HG03097 (cell line): ENCODE results near the gene MMAB.

Experiments used
- ATAC-seq: cut with Tn5 transposase; IDR thresholded peaks from one replicate; pipeline ENCODE4 v1.9.1; 2021; ENCODE audit not compliant: unreplicated experiment, low FRiP score

Gene MMAB

DNA sequence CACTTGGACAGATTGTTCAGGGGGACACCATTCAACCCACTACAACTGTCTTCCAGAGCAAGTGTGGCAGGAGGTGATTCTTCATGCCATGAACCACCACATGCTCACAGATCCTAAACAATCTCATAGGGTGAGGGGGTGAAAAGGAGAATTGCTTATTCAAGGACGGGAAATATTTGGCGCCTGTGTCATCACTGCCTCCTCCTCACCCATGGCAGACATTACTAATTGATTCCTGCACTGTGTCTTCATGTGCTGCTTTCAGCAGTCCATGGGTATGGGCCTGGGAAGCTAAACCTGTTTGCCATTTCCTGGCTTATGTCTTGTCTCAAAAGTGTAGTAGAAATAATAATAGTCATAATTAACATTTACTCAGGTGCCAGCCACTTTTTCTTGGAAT lies 31.3 kb downstream of the MMAB start:
- no peak for ATAC-seq

DNA sequence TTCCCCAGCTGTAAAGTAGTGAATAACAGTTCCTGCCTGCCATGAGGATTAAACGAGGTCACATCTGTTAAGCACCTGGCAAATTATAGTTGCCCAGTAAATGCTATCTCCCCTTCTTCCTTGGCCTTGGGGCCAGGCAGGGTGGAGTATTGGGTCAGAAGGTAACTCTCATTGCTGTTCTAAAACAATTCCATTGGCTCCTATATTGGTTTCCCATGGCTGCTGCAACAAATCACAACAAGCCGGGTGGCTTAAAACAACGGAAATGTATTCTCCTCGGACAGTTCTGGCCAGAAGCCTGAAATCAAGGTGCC lies 31.9 kb downstream of the MMAB start:
- ATAC-seq, result no peak

DNA sequence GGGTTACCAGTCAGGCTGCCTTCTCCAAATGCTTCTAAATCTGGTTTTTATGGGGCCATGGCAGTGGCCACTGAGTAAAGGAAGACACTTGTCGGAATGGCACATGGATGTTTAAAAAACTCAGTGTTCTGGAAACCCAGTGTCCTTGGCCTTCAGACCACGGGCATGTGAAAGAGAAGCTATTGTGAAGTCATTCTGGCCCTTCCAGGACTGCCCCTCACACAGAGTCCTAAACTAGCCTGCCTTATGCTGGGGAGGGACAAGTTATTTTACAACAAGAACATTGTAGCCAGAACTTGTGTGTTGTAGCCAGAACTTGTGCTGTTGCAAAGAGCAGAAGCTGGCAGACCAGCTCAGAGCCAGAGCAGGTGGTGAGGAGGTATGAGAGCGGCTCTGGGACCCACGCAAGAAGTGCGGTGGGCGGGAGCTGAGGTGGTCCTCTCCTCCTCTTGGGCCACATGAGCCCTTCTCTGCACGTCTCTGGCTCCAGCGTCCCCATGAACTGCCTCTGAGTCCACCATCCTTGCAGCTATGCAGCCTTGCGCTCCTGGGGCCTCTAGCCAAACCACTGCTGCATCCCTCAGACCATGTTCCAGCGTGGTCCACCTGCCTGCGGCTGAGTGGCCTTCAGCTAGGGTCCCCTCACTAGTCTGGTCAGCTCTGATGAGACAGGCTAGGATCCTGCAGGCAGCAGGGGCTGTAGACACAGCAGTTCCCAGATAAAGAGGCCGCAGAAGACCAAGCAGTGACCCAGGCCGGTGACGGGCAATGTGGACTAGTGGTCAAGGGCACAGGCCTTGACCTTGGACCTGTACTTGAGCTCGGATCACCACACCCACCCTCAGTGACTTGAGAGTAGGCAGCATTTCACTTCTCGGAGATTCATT lies 32.5 kb downstream of the MMAB start:
- no peak for ATAC-seq

DNA sequence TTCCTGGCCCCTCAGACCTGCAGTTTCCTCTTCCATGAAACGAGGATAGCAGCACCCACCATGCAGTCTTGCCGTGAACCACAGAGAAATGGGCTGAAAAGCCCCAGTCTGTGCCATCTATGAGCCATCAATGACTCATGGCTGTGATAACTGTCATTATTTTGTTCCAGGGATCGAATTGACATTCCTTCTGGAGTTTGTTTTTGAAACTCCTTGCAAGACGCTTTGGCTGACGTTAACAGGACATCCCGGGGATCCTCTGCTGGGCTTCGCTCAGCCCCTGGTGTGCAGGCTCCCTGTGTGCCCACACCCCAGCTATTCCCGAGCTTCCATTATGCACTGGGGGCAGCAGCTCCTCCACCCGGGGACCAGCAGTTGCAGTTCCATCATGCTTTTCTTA lies 33.8 kb downstream of the MMAB start:
- no peak for ATAC-seq

DNA sequence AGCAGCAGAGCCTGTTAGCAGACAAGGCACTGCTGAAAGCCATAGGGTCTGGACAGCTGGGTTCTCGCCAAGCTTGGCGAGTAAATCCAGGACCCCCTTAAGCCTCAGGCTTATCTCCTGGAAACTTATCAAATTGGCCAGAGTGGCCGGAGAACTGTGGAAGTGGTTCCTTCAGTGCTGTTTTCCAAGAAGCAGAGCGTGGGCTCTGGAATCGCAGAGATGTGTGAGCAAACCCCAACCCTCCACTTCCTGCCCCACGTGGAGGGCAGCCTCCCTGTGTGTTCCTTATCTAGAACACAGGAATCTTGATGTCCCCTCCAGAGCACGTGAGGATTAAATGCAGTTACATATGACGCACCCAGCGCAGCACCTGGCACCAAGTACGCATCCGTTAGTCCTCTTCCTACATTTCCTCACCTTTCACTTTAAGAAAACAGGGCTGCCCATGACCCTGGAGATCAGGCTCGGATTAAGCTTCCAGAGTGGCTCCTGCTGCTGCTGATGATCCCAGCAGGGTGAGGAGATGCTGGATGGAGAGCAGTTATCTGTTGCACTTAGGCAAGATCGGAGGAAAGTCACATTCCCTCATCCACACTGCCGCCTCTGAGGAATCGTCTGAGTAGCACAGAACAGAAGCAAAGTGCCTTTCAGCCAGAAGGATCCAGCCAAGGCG lies 35.0 kb downstream of the MMAB start:
- no peak for ATAC-seq

DNA sequence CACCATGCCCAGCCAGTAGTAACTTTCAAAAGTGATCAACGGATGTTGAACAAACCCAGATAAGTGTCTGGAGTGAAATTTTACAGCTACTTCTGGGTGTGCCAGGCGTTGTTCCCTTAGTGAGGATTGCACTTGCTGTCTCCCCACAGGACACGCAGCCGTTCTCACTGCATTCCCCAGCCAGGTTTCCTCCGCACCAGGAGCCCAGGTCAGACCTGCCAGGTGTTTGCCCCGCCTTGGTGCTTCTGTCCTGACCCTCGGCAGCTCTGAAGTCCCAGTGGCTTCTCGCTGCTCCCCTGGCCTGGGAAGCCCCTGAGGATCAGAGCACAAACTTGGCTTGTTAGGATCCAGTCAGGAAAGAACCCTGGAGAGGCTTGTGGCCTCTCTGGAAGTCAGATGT lies 36.2 kb downstream of the MMAB start:
- ATAC-seq, result no peak

DNA sequence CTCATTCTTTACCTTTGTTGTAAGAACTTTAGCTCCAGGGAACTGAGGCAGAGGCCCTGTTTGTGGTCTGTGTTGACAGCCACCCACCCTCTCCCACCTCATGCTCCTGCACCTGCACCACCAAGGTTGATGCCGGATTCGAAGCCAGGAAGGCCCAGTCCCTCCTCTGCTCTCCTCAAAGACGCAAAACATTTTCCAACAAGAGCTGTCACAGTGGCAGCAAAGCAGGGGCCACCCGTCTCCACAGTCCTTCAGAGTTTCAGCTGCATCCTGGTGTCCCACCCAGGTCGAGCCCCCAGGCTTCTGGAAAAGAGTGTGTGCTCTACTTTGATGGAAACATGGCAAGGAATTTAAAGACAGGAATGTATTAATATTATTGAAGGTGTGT lies 37.4 kb downstream of the MMAB start:
- ATAC-seq, result no peak

DNA sequence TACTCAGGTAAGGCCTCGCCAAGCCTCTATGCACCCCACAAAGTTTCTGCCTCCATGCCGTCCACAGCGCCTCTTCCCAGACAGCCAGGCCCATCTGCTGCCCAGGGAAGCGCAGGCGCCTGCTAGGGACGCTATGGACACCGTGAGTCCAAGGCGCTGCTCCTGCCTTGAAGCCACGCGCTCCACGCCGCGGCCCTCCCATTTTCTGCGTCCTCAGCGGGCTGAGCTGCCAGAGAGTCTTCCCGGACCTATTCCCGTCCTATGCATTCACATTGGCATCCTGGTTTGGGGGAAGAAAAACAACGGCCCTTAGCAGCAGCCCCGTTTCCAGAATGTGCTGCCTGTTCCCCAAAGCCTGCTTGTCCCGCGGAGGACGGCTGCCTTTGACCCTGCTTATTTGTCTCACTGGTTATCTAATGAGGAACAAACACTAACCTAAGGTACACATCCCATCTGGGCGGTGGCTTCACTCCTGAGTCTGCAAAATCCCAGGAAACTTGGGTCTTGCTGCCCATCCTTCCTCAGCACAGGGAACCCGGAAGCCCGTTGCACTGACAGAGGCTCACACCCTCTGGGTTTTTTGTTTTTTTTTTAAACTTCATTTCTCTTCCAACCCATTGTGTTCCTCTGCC lies 38.0 kb downstream of the MMAB start:
- ATAC-seq, result no peak

DNA sequence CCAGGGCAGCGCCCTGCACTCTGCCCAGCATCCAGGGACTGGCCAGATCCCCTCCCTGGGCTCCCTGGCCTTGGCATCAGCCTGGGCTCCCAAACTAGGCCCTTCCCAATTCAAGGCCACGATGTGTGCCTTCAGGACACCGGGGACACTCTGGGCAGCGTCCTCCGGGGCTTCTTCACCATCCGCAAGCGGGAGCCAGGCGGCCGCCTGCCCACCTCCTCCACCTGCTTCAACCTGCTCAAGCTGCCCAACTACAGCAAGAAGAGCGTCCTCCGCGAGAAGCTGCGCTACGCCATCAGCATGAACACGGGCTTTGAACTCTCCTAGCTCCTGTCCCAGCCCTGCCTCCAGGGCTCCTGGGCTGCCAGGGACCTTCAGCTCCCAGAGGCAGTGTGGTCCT lies 38.8 kb downstream of the MMAB start:
- no peak for ATAC-seq

DNA sequence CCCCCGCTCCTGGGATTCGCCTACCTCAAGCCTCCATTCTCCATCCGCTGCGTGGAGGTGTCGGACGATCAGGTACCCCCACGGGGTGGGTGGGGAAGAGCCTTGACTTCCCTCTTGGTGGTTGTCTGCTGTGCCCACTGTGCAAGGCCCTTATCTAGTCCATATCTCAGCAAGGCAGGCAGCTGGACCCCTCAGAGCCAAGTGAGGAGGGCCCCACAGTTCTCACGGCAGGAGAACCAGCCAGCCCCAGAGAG lies 39.9 kb downstream of the MMAB start:
- no peak for ATAC-seq

DNA sequence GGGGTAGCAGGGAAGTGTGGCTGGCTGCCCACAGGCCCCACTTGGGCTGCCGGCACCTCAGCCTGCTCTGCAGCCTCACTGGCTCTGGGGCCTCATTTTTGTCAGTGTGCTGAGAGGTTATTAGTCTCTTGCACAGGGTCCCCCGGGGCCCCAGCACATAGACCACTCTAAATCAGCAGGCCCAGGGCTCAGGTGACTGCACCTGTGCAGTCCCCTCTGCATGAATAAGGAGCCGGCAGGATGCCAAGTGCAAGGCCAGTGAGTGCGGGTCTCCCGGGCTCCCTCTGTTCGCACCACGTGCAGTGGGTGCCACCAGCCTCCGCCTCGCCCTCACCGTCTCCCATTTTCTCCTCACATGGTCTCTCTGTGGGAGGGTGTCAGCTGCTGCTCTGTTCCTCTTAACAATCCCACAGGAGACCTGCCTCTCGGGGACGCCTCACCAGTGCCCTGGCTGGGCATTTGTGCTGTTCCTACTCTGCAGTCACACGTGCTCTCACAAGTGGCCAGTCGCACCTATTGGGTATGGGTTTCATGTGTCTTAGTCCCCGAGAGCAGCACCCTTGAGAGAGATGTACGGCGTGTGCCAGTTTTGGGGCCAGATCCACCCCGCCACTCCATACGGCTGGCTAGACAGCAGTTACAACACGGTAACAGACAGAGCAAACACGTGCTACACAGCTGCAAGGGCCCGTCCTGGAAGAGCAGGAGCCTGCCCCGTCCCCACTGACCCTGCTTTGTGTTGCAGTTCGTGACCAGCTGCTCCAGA lies 40.4 kb downstream of the MMAB start:
- ATAC-seq, result no peak

DNA sequence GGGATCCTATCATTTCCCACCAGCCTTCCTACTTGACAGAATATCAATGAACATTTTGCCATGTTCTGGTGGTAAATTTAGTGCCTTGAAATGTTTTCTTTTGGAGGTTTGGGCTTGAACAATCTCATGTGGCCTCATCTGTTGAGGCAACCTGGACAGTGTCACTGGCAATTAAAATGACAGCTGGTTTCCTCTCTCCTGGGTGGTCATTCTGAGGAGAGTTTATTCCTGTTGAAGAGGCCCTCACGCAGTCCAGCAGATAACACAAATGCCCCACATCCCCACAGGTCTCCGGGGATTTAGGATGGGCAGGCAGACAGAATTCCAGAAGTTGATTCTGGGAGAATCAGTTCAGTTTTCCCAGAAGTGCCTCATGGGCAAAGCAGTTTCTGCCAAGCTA lies 41.9 kb downstream of the MMAB start:
- ATAC-seq, result no peak

DNA sequence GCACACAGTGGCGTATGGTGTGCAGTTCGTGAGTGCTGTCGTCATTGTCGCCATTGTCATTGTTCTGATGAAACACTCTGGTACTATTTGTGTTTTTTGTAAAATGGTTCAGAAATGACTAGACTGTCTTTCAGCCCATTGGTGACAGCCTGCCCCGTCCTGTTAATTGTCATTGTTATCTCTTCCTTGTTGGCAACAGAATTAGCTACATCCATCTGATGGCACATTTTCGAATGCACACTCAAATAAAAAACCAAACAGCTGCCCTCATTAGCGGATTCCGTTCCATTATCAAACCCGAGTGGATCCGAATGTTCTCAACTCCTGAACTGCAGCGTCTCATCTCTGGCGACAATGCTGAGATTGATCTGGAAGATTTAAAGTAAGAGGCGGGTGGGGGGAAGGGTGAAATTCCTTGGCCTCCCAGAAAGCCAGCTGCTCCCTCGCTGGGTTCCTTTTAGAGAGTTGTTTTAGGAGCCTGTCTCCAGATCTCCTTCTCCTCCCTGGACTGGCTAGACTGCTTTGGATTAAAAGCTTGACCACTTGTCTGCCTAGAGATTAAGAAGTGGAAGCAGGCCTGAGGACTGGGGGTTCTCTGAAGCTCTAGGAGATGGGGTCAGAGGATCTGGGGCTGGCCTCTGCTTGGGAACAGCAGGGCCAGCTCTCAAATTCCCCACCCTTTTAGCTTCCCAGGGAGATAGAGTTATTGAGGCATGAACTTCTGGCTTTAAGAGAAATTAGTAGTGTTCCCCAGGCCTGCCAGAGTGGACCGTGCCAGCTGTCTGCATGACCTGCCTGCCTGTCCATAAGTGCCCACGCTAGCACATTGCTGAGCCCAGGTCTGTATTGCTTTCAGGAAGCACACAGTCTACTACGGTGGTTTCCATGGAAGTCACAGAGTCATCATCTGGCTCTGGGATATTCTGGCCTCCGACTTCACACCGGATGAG lies 43.3 kb downstream of the MMAB start:
- no peak for ATAC-seq

DNA sequence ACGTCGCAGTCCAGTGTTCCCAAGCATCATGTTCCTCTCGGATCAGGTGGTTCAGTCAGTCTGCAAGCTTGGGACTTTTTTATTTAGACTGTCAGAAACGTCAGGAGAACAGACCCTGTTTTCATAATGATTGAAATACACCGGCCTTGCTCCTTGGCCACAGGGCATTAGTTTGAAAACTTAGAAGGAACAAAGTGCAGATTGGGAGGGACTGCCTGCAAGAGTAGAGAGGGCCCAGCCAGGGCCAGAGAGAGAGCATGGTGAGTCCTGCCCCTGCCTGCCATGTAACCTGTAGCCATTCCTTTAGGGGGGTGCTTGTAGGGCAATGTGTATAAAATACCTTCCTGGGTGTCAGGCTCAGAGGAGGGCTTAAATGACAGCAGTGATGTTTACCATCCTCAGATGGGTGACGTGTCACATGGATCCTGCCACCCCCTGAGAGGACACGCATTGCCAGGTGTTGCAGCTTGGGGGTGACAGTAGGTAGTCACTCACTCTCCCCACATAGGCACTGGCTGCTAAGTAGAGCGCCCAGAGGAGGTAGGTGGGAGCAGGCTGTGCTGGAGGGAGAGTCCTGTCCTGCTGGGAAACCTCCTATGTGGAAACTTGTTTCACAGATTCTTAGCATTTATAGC lies 45.7 kb downstream of the MMAB start:
- no peak for ATAC-seq

DNA sequence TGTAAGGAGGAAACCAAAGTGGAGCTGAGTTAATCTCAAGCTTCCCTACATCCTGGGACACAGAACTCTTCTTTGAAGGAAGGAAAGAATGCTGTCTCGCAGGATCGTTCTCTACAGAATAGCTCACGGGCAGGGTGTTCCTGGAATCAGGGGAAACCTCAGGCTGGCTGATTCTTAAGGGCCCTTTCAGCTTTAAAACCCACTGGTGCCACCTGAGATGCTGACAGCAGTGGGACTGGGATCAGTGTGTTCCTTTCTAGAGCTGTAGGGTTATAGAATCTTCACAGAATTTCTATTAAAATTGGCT lies 48.1 kb downstream of the MMAB start:
- ATAC-seq, result no peak

DNA sequence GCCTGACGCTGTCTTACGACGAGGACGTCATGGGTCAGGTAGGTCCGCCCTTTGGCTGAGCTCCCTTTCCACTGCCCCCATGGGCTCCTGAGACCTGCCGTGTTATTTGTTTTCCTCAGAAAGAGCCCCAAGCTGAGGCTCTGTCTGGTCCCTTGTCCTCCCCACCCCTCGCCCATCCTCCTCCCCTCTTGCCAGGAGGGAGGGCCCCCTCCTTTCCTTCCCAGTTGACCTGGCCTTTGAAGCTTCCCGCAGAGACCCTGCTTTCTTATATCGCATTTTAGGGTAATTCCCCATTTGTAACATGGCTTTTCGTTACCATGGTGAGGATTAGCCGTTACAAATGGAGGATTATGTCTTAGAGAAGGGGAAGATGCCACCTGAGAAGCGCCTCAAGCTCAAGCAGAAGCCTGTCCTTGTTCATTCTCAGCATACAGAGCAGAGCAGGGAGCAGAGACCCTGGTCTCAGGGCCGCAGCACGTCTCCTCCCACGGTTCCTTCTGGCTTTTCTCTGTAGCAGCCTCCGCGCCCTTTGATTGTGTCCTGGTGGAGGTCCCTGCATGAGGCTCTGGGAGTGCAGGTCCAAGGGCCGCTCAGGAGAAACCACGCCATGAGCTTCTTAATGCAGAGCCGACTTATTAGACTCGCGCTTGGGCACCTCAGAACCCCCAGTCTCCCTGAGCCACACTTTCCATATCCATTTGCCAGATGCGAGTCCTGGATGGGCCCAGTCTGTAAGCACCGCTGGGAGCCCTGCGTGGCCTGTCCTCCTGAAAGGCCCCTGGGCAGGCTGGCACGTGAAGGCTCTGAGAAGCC lies 48.6 kb downstream of the MMAB start:
- no peak for ATAC-seq

DNA sequence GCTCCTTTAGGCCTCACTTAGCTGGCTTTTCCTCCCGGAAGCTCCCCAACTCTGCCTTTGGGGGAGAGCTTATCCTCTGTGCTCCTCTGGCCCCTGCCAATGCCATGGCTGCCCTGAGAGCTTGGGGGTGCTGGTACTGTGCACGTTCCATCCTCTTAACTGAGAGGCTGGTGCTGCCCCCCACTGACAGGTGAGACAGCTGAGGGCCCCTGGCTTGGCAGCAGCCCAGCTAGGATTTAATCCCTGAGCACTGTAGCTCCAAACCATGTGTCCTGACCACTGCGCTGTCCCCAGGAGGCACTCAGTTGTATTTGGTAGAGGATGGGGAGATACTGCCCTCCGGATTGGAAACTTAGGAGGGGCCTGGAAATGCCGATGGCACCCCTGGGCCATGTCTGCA lies 49.8 kb downstream of the MMAB start:
- no peak for ATAC-seq

DNA sequence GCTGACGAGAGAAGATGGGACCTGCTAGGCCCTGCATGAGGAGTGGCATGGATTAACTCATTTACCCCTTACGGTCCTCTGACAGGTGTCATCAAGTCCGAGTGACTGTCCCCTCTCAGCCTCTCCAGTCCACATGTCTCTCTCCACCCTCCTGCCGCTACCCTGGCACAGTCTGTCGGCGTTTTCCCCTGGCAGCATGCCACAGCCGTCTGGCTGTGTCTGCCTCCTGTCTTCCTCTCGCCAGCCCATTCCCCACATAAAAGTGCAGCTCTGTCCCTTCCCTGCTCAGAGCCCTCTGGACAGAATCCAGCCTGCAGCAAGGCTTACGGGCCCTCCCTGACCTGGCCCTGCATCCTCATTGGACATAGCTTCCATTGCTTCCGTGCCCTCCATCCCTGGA lies 50.2 kb downstream of the MMAB start:
- ATAC-seq, result no peak

DNA sequence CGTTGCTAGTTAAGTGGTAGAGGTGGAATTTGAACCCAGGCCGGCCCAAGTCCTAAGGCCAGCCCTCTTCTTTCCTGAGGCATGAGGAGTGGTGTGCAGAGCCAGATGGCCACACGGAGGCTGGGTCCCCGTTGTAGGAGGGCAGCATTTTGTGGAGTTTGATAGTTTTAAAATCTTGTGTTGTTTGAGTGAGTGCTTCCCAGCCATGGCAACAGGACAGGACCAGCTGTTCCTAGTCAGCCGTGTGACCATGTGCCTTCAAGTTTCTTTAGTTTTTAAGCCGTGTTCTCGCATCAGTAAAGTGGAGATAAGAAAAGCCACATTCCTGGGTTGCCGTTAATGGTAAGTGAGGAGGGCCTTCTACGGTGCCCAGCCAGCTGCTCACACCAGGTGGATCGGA lies 51.5 kb downstream of the MMAB start:
- ATAC-seq, result no peak
